GM12874 (cell line): ENCODE results near the gene CUL4B.

Source experiments
- CTCF ChIP-seq: IDR thresholded peaks from 2 replicates; pipeline ENCODE4 v1.5.1; 2011; ENCODE audit warnings: low read depth, mild to moderate bottlenecking, control low read depth, low read length, moderate library complexity; ENCODE audit not compliant: insufficient read depth

CUL4B gene

DNA sequence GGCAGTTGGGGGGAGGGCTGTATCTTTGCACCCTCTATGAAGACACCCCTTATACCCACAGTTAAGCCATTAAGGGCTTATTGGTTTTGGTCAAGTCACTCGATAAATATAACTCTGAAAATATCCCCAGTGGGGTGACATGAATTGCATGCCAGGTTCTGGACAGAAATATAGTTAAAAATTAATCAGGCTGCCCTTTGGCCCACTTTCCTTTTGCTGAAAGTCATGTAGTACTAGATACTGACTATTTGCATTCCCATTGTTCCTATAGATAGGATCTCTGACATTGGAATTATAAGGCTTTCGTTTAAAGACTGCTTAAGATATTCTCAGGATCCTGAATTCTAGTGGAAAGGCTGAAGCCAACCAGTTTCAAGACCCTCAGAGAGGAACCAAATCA lies 48.1 kb downstream of the CUL4B start:
- no peak for TF ChIP-seq CTCF

- no peak for TF ChIP-seq CTCF
Observed at GRCh38 chrX:120512222-120512621, 48.5 kb downstream of the CUL4B start.

DNA sequence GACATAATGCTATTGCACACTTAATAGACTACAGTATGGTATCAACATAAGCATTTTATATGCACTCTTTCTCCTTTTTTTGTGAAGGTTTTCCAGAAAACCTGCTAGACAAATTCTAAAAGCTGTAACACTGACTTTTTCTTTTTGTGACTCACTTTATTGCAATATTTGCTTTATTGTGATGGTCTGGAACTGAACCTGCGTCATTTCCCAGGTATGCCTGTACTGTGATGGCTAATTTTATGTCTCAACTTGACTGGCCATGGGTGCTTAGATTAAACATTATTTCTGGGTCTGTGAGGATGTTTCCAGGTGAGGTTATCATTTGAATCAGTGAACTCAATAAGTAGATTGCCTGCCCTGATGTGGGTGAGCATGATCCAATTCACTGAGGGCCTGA lies 56.2 kb downstream of the CUL4B start:
- no peak for TF ChIP-seq CTCF

DNA sequence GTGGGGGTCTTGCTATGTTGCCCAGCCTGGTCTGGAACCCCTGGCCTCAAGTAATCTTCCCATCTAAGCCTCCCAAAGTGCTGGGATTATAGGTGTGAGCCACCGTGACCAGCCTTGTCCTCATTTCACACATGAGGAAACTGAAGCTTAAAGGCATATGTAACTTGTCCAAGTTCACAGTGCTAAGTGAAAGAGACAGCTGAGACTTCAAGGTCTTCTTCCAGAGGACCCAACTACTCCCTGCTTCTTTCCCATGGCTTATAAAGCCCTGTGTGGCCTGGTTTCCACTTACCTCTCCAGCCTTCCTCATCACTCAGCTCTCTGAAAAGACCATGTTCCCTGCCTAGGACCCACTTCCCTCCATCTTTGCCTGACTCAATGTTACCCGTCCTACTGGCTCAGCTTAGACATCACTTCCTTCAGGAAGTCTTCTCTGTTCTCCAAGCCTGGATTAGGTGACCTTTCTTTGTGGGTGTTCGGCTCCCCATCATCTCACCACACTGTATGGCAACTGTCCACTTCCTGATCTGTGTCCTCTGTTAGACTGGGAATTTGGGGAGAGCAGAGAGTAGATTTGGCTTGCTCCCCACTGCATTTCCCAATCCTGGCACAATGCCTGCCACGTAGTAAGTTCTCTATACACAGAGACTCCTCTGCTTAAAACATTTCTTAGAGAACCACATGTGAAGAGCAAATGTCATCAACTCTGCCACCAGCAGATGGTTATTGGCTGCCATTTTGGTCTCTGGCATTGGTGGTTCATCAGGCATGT lies 61.3 kb downstream of the CUL4B start:
- no peak for TF ChIP-seq CTCF

- no peak for TF ChIP-seq CTCF
Observed at GRCh38 chrX:120486786-120487185, 74.0 kb downstream of the CUL4B start.

GRCh38 chrX:120485638-120486520 lies 74.9 kb downstream of the CUL4B start:
- TF ChIP-seq CTCF, result peak; percentile 44

- TF ChIP-seq CTCF, result no peak
Observed at GRCh38 chrX:120485315-120485637, 75.5 kb downstream of the CUL4B start.
